CD4-positive, alpha-beta T cell treated with Interleukin-15 for 1 hour (primary cell): ENCODE measurements around the gene LPCAT4.
A peak's percentile ranks its signal among the peaks of the same experiment; 100 is the strongest.
"Not testable (repeated sequence)": the region's sequence is repeated elsewhere in the genome, so short reads cannot be mapped to it uniquely, and the experiment has no call there.

Source experiments
- DNase-seq: peaks from one replicate; pipeline ENCODE4 v3.0.0-alpha.2; 2020

LPCAT4 gene

GRCh38 chr15:34367101-34368081 lies at the start of gene LPCAT4:
TSS of gene LPCAT4 (minus strand) at chr15:34367196. CDS start at chr15:34367100, 96 bp downstream.
- DNase-seq, result peak; percentile 91

GRCh38 chr15:34409511-34409910 lies 42.5 kb upstream of the LPCAT4 start:
- DNase-seq, result not testable (repeated sequence)

- DNase-seq, result not testable (repeated sequence)
These were observed 42.0 kb upstream of the LPCAT4 start for GRCh38 chr15:34408973-34409372.

- not testable (repeated sequence) for DNase-seq
These were observed 36.9 kb upstream of the LPCAT4 start for GRCh38 chr15:34403899-34404298.

GRCh38 chr15:34403160-34403598 lies 36.2 kb upstream of the LPCAT4 start:
- not testable (repeated sequence) for DNase-seq

- not testable (repeated sequence) for DNase-seq
These were observed 30.8 kb upstream of the LPCAT4 start for GRCh38 chr15:34397637-34398259.

GRCh38 chr15:34392981-34393380 lies 26.0 kb upstream of the LPCAT4 start:
- not testable (repeated sequence) for DNase-seq

GRCh38 chr15:34389594-34390086 lies 22.6 kb upstream of the LPCAT4 start:
- DNase-seq, result not testable (repeated sequence)

- DNase-seq, result not testable (repeated sequence)
These were observed 15.0 kb upstream of the LPCAT4 start for GRCh38 chr15:34381829-34382521.

- not testable (repeated sequence) for DNase-seq
These were observed 13.5 kb upstream of the LPCAT4 start for GRCh38 chr15:34380491-34380890.

- DNase-seq, result no peak
These were observed 9.9 kb upstream of the LPCAT4 start for GRCh38 chr15:34376856-34377255.

GRCh38 chr15:34375541-34375940 lies 8.5 kb upstream of the LPCAT4 start:
- DNase-seq, result not testable (repeated sequence)

- DNase-seq, result no peak
These were observed 7.8 kb upstream of the LPCAT4 start for GRCh38 chr15:34374816-34375215.

- DNase-seq, result no peak
These were observed 7.0 kb upstream of the LPCAT4 start for GRCh38 chr15:34373951-34374350.

GRCh38 chr15:34370643-34371042 lies 3.6 kb upstream of the LPCAT4 start:
- DNase-seq, result no peak

- DNase-seq, result no peak
These were observed 3.1 kb upstream of the LPCAT4 start for GRCh38 chr15:34370129-34370528.

GRCh38 chr15:34366271-34367065 lies 528 bp downstream of the LPCAT4 start:
- DNase-seq, result peak; percentile 30

GRCh38 chr15:34365836-34366235 lies 1.2 kb downstream of the LPCAT4 start:
- DNase-seq, result no peak

GRCh38 chr15:34365091-34365825 lies 1.7 kb downstream of the LPCAT4 start:
- no peak for DNase-seq

GRCh38 chr15:34364041-34364440 lies 3.0 kb downstream of the LPCAT4 start:
- DNase-seq, result no peak

GRCh38 chr15:34362047-34362773 lies 4.8 kb downstream of the LPCAT4 start:
- no peak for DNase-seq
